ENCODE measurements around the gene AOPEP.

DNA sequence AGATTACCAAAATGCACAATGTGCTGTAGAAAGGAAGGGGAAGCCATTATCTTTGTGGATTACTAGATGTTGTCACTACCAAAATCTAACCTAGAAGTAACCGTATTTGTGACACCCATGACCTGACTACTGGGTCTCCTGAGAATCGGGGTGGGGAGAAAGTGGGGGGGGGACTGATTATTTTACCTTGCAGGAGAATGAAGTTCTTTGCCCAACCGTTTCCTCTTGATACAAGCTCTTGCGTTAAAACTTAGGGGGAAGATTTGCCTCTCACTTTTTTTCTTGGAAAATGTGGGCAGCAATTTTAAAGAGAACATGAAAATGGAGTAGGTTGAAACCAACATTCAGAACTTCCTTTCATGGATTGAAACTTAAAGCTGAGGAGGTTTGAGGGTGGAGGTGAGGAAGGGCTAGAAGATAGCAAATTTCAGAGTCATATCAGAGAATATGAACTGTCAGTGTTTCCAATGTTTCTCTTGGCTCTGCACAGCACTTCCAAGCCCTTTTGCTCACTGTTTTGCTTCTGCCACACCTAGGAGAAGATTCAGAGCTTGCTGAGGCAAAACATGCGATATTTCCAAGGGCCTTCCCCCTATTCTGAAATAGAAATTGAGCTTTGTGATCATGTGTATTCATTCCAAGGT lies 280.8 kb downstream of the AOPEP start:
- TF ChIP-seq CTCF (IDR thresholded peaks at IDR 0.05; ENCODE audit: insufficient read depth, low read depth, low read length) (no peak), EZH2 (IDR thresholded peaks at IDR 0.05; ENCODE audit: insufficient read depth, low read length) (no peak)

All from astrocyte (in vitro differentiated cells and primary cell).